HG02840 (cell line): ENCODE results near the gene GDF7.

Source experiments
- ATAC-seq: cut with Tn5 transposase; IDR thresholded peaks from one replicate; pipeline ENCODE4 v1.9.1; 2021; ENCODE audit warnings: mild to moderate bottlenecking, moderate library complexity, moderate number of reproducible peaks; ENCODE audit not compliant: unreplicated experiment, low FRiP score

The GDF7 gene

DNA sequence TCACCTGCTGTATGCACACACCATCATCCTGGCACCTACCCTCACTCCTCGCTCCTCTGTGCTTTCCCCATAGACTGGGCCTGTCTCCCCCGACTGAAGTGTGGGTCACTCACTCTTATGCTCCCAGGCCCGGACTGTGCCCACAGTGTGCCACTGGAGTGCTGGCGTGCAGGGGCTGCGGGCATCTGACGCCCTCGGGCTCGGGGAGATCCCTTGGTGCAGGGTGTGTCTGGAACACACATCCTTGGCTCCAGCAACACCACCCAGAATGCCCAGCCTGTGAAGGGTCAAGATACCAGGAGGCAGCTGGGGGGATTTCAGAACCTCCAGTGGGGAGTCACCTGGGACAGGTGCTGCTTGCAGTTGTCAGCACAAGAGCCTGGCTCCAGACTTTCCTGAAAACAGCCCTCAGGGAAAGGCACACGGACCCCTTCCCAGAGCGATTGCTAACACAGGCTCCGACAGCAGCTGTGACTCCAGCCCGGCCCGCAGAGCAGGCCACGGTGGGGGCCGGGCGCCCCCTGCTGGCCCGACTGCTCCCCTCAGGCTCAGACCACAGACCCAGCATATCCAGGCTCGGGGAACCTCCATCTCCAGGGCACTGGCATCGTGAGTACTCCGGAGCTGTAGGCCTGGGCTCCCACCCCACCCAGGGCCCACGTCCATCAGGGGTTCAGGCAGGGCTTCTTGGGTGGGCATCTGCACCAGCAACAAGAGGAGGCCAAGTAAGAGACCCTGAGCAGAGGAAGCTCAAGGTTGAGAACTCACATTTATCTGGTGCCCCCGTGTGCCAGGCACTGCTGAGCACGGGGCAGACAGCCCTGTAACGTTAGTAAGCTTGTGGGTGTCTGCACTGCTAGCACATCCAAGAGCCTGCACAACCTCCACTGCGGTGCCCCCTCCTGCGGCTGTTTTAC is 24.6 kb upstream of the GDF7 start:
- peak; percentile 83 for ATAC-seq

- ATAC-seq, result no peak
These were observed 23.9 kb upstream of the GDF7 start for GRCh38 chr2:20643060-20643459.

DNA sequence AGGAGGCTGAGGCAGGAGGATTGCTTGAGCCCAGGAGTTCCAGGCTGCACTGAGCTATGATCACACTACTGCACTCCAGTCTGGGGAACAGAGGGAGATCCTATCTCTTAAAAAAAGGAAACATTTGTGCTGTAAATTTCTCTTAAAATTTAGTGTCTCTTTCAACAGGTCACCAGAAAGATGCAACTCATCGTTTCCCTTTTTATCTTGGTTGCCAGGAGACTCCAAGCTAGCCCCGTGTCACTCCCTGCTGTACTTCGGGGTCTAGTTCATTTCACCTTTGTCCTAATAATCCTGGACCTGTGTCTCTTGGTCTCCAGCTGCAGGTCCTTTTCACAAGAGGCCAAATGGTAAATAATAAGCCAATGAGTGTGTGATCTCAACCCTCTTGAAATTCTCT is 23.1 kb upstream of the GDF7 start:
- no peak for ATAC-seq

GRCh38 chr2:20645301-20645701 is 21.6 kb upstream of the GDF7 start:
- ATAC-seq, result no peak

DNA sequence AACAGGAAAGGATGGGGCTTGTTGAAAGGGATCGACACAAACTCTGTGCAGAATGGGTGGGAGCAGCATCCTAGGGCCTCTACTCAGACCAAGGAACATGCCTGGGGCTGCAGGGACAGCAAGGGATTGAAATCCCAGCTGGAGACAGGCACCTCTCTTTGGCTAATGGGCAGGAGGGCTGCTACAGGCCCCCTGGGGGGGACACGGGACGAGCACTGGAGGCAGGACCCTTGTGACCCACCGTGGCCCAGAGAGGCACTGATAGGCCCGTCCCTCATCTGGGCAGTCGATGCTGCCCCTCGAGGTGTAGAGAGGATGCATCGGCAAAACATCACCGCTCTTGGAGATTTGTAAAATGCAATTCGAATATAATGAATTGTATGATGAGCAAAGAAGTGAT is 21.2 kb upstream of the GDF7 start:
- ATAC-seq, result no peak

DNA sequence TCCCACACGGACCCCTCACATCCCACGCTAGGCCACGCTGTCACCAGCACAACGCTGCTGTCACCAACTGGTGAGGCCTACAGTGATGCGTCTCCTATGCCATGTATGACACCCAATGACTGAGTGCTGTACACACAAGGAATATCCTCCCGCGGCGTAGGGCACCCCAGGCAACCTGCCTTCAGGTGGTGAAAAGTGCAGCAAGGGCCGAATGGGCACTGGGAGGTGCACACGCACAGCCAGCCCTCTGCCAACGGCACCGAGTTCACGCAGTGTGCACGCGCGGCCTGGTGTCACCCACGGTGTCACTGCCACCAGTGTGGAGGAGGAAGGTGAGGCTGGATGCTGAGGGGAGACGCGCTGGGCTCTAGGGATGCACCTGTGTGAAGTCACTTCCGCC is 20.5 kb upstream of the GDF7 start:
- no peak for ATAC-seq

DNA sequence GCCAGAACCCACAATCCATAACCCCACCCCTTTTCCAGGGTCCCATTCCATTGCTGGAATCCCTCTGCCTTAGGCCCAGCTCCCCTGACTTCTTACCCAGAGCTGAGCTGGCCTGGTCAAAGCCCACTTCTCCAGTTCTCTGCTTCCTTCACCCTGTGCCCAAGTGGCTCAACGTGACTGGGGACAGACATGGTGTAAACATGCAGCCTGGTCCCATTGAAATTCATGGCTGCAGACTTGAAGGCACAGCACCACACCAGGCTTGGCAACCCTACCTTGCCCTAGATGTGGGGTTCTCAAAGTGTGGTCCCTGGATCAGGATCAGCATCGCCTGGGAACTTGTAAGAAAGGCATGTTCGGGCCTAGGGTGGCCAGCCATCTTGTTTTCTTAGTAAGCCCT is 19.7 kb upstream of the GDF7 start:
- no peak for ATAC-seq

GRCh38 chr2:20647738-20648137 is 19.2 kb upstream of the GDF7 start:
- ATAC-seq, result no peak

GRCh38 chr2:20648206-20648605 is 18.7 kb upstream of the GDF7 start:
- no peak for ATAC-seq

GRCh38 chr2:20648831-20649230 is 18.1 kb upstream of the GDF7 start:
- no peak for ATAC-seq

- ATAC-seq, result no peak
These were observed 17.4 kb upstream of the GDF7 start for GRCh38 chr2:20649576-20649975.

- no peak for ATAC-seq
These were observed 17.0 kb upstream of the GDF7 start for GRCh38 chr2:20649976-20650375.

DNA sequence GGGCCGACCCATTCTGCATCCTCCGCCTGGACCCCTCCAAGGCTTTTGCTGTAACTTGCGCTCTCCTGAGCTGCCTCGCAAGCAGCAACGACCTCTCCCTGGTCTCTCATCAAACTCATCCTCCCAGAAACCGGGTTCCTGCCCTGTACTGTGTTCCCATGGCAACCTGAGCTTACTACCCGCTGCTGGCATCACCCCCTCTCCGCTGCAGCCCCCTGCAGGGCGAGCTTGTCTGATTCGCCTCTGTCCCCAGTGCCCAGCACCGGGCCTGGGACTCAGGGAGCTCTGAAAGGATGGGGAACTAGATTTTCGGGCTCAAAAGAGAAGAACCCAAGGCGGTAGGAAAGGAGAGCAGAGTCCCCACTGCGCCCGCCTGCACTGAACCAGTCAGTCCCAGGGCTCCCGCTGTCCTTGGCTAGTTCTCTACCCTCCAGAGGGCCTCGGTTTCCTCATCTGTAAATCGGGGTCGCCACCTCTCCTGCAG is 16.5 kb upstream of the GDF7 start:
- no peak for ATAC-seq

DNA sequence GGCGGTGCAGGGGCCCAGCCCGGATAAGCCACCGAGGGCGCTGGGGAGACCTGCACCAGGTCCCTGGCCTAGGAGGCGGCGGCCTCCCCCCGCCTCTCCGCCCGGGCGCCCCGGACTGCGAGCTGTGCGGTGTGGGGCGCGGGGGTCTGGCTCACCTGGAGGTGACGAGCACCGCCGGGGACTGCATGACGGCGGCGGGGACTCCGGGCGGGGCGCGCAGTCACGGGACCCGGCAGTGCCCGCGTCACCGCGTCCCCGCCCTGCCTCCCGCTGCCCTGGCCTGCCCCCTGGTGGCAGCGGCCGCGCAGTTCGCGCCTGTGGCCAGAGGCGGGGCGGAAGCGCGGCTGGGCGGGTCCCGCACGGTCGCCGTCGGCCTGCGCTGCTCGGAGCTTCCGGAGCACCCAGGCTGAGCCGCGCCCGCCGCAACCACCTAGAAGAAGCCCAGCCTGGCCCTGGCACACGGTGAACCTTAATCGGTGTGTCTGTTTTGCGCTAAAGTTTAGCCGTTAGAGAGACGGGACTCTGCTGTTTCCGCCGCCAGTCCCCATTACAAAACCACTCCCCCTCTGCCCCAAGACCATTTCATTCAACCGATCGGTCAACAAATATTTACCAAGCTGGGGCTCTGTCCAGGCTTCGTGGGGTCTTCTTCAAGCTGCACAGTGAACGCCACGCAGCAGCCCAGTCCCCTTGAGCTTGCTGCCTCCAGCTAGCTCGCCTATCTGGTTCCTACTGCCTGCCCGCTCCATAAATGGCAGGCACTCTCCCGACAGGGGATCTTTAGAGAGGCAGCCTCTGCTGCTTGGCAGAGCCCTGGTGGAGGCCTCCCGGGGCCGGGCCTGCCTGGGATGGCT is 15.8 kb upstream of the GDF7 start, which contains the start of gene HS1BP3:
Gene HS1BP3, minus strand, starts transcription at position 222 of the 854 bp plus-strand sequence. Its CDS starts 35 bp downstream, at position 187.
- peak; percentile 95 for ATAC-seq

GRCh38 chr2:20651731-20652099 is 15.2 kb upstream of the GDF7 start:
- no peak for ATAC-seq

DNA sequence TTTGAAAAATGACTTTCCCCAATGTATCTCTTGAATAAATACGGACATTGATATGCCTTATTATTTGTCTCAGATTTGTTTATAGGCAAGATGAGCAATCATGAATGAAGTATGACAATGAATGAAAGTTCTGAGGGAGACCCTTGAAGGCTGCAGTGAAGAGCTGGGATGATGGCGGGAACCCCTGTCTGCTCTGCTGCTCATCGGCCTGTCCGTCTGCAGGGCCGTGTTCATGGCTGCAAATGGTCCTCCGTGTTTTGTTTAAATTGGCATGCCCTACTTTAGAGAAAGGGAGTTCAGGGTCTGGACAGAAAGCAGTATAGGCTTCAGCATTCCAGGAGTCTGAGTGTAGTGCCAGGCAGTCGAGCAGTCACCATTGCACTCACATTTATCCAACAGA is 14.8 kb upstream of the GDF7 start:
- no peak for ATAC-seq

- ATAC-seq, result no peak
These were observed 14.0 kb upstream of the GDF7 start for GRCh38 chr2:20652673-20653575.

DNA sequence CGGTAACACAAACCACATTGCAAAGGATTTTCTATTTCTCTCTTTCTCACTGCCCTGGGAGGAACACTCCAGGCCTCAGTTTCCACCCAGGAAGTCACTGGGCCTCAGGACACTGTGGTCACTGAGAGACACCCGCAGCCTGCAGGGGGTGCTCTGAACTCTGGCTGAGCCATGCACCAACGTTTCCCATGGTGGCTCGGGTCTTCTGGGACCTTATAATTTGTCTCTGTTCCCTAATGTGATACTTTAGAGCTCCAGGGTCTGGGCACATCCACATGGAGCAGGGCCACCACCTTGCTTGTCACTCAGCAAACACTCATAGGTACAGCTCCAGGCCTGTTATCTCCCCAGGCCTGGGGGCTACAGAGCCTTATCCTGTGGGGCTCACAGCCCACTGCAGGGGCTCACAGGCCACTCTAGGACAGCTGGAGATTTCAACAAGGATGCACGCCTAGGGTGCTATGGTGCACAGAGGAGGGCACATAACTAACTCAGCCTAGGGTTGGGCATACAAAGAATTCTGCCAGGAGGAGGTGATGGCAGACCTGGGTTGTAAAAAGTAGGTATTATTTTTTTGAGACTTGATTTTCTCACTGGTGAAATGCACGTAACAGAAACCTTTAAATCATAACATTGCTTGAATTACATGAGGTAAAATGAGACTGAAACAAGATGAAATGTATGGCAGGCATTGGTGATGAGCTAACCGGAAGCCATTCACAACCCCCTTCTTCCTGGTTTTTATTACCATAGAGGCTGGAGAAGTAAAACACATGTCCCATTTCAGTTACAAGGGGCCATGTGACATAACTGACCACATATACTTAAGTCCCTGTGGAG is 13.0 kb upstream of the GDF7 start:
- ATAC-seq, result no peak

DNA sequence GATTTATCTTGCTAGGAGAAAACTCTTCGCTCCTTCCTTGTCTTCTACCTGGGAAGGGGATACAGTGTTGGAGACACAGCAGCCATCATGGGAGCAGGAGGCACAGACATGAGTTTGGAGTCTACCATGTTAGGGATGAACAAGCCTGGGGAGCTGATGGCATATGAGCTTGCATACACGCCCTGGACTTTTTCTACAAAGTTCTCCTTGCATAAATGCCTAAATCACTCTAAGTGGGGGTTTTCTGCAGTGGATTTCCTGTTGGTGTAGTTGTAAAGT is 12.5 kb upstream of the GDF7 start:
- ATAC-seq, result no peak

DNA sequence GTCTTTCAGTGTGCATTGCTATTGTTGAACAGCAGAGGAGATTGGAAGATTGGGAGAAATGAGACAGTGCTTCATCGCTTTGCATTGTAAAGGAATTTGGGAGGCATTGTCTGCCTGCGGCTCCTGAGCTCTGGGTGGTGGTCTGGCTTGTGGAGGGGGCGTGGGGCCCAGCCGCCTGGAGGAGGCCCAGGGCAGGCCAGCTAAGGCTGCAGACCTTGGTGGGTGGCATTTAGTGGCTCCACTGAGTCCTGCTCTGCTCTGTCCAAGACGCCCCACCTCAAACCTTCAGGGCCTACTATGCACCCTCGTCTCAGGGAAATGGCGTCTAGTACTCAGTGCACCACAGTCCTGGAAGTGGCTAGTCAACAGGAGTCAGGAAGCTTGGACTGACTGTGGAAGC is 10.4 kb upstream of the GDF7 start:
- ATAC-seq, result no peak
